NCI-H146 (cell line): ENCODE data around the gene NHP2.
A peak's percentile ranks its signal among the peaks of the same experiment; 100 is the strongest.

Source experiments
- DNase-seq: peaks from one replicate; lab custom pipeline; 2025; lab: John Stamatoyannopoulos, UW

The NHP2 gene

DNA sequence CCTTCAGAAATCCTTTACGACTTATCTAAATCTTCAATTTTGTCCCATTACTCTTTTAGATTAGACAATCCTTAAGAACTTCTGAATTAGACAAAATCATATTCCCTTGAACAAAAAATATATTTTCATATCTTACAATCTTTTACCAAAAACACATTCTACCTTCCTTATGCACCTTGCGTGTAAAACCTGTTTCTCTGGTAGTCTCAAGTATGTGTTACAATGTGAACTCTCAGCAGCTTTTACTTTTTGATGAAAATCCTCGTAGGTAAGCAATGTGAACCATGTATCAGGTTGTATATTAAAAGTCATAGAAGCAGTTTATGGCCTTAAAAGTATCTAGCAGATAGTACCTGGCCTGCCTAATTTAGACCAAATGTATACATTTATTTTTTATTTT lies 20.8 kb upstream of the NHP2 start:
- DNase-seq = no peak

DNA sequence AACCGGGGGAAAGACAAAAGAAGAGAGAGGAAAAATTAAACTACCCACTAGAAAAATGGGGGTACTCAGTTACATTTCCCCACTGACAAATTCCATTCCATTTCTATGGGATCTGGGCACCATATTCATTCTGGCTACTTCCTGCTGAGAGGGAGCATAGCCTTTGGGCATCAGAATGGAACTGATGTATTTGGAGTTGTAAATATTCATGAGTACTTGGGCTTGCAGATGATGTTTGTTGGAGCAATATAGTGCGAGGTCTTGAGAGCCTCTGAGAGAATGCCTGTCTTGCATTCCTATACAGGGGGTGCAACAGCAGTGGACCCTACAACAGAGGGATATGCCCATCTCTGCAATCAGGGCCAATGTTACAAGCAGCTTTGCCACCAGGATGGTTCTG lies 16.8 kb upstream of the NHP2 start:
- DNase-seq = no peak

DNA sequence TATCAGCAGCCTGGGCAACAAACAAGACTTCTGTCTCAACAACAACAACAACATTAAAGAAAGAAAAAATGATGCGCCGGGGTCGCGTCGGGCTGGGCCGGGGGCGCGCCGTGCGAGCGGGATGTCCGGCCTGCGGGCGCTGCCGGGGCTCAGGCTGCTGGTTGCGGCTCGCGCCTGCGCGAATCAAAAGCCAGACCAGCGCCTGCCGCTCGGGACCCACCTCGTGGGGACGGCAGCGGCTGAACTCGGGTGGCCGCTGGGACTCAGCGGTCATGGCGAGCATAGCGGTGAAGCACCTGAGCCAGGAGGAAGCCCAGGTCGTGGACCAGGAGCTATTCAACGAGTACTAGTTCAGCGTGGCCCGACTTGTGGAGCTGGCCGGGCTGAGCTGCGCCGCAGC lies 11.9 kb upstream of the NHP2 start:
- no peak for DNase-seq

DNA sequence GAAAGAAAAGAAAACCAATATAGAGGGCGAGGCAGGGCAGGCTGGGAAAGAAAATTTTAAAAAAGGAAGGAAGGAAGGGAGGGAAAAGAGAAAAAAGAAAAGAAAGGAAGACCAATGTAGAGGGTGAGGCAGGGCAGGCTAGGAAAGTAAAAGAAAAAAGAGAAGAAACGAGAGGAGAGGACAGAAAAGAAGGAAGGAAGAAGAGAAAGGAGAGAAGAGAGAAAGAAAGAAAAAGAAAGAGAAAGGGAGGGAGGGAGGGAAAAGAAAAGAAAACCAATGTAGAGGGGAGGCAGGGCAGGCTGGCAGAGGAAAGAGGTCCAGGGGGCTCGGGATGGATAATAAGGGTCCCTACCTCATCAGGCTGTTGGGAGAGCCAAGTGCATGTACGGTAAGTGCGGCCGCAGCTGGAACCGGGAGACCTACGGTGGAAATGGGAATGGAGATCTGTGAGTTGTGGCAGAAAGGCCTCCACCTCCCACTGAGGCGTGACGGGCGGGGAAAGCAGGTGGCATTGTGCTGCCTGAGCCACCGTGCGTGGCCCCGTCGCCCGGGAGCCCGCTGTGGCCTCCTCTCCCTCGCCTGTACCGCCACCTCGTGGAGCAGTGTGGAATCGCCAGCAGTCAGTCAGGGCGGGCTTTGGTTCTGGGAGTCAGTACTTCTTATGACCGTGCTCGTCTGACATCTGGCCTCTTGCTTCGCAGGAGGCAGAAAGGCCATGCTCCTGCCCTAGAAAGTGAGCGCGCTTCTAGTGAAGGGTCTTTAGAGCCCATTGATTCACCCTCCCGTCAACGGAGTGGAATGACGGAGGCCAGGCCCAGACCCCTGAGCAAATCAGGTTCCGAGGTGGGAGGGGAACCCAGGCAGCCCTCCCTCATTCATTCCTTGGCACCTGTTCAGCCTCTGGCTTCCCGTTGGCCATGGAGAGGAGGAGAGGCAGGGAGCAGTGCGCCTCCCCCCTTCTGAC lies 10.4 kb upstream of the NHP2 start:
- peak; percentile 86 for DNase-seq

DNA sequence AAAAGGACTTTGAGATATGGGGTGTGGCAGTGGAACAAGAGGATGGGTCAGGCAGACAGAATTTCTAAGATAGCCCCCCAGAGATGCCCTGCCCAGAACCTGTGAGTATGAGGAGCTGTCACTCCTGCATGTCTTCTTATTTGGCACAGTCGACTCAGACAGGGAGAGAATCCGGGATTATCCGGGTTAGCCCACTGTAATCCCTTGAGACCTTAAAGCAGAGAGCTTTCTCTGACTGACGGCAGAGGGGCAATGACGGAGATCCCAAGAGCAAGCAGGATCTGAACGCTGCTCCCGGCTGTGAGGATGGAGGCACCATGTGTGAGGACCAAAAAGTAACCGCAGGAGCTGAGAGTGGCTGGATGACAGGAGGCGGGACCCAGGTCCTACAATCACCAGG lies 8.8 kb upstream of the NHP2 start:
- no peak for DNase-seq

DNA sequence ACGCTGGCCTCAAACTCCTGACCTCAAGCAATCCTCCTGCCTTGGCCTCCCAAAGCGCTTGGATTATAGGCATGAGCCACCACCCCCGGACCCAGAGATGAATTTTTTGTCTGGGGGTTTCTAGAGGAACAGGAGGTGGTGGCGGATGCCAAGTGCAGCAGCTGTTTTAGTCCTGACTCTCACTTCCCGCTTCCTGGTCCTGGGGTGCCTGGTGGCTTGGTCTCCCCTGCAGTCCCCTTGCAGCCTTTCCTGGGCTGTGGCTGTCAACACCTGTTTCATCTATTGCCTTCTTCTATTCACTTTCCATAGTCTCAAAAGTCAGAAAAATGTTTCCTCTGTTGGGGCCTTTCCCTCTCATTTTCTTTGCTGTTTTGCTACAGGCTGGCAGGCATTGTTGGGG lies 6.5 kb upstream of the NHP2 start:
- DNase-seq = no peak

DNA sequence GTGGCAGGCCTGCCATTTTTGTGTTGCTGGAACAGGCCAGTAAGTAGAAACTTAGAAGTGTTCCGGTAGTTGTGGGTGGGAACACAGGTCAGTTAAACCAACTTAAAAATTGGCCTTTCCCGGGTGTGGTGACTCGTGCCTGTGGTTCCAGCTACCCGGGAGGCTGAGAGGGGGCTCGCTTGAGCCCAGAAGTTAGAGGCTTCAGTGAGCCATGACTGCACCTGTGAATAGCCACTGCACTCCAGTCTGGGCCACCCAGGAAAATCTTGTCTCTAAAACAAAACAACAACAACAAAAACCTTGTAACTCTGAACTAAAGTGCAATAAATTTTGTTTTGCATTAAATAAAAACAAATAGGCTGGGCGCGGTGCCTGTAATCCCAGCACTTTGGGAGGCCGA lies 1.4 kb upstream of the NHP2 start:
- no peak for DNase-seq

DNA sequence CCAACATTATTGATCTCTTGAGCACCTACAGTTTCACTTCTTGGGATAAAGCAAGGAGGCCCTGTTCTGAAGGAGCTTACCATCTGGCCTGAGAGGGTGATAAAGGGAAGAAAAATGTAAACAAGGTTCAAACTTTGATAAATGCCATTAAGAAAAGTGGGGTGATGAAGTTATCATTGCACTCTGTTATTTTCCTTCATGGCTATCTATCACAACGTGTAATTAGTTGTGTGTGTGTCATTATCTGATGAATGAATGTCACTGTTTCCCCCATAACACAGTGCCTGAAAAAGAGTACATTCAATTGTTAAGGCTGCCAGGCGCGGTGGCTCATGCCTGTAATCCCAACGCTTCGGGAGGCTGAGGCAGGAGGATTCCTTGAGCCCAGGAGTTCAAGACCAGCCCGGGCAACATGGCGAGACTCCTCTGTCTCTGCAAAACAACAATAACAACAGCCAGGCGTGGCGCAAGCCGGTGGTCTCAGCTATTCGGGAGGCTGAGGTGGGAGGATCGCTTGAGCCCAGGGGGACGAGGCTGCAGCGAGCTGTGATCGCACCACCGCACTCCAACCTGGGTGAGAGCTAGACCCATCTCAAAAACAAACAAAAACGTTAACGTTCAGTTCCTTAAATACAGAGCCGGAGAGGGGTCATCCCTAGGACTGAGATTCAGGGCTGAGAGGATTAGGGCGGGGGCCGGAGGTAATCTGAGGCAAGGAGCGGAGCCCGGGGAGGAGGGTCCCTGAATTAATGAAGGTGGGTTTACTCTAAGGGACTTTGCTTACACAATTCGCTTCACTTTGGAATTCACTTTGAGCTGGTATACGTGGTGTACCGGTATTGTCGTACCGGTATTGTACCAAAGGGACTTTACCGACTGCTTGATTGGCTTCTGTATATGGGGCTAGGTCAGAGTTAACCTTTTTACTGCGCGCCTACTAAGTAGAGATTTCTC lies 917 bp downstream of the NHP2 start:
- DNase-seq = no peak

DNA sequence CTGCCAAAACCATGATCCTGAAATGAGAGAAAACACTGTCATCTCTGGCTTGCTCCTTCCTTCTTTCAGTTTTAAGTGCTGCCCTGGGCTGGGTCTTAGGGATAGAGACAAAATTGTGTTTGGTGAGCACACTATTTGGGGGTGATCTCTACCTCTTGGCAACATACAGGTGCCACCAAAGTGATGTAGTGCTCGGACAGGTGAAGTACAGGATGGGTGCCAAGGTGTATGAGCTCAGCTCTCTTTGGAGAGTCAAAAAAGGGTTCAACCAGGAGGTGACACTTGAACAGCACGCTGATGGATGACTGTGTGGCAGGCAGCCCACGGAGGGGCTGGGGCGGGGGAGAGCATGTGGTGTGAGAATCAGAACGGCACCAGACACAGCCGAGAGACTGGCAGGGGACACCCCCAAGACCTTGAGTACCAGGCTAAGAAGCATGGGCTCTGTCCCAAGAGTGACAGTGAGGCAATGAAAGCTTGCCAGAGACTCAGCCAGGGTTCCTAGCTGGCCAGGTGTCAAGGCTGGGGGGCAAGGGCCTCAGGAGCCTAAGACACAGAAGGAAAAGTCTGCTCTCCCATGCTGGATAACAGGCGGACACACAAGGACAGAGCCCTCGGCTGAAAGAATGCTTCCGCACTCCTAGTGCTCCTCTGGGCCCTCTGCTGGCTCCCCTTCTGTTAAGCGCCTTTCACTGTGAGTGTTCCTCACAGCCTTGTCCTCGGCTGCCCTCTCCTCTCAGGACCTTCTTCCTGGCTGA lies 2.5 kb downstream of the NHP2 start:
- no peak for DNase-seq

DNA sequence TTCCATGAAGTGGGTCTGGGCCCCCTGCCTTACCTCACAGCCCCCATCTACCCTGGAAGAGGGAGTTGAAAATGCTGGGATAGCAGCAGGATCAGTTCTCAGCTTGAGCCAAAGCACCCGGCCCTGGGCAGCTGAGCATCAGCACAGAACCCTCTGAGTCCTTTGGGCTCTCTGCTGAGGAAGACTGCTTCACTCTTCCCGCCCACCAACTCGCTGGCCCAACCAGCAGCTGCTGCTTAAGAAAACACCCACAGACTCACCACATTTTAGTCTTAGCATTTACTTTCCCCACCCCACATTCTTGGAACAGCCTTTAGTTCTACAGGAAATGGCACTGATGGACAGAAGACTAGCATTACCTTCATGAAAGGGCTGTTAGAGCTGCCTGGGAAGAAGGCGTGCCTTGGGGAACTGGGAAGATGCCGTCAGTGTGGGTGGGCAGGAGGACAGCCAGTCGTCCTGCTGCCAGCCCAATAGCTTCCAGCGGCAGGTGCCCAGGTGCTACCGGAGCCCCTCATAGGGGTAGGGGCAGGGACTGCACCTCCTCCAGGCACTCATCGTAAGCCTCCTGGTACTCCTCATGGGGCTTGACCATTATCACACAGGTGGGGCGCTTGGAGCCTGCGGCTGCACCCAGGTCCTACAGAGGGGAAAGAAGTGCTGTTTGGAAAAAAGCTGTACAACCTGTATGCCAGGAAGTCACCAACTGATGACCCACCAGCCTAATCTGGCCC lies 4.3 kb downstream of the NHP2 start:
- DNase-seq = no peak

DNA sequence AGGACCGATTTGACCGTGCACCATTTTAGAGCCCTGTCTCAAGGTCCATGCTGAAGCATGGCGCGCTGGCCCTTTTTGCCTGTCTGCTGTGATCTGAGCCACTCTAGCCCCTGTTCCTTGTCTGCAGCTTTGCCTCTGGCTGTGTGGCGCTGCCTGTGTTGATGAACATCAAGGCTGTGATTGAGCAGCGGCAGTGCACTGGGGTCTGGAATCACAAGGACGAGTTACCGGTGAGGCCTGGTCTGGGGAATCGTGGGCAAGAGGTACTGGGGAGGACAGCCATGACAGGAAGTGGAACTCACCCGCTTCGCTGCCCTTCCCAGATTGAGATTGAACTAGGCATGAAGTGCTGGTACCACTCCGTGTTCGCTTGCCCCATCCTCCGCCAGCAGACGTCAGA lies 6.3 kb downstream of the NHP2 start:
- no peak for DNase-seq

DNA sequence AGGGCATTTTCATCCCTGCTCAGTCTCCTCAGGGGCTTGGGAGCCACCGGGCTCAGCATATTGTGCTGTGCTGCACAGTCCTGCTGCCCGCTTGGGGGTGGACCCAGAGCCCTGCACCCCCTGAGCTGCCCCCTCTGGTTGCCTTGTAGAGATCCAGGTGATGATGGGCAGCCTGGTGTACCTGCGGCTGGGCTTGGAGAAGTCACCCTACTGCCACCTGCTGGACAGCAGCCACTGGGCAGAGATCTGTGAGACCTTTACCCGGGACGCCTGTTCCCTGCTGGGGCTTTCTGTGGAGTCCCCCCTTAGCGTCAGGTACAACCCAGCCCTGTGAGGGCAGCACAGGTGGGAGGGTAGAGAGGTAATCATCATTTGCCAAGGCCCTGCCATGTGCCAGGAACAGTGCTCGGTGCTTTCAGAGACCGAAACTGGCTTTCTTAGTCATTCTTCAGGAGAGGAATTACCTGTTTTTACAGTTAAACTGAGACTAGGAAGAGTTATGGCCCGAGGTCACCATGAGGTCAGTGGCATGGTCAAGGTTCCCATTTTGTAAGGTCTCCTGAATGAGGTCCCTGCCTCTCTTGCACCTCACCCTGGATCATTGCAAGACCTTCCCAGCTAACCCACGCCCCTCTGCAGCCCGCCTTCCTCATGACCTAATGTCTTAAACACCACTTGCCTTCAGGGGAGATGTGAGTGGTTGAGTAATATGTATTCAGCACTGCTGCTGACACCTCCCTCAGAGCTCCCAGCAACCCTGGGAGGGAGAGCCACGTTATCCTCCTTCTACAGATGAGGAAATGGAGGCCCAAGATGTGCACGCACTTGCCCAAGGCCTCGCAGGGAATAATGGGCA lies 7.5 kb downstream of the NHP2 start:
- DNase-seq = peak; percentile 66

DNA sequence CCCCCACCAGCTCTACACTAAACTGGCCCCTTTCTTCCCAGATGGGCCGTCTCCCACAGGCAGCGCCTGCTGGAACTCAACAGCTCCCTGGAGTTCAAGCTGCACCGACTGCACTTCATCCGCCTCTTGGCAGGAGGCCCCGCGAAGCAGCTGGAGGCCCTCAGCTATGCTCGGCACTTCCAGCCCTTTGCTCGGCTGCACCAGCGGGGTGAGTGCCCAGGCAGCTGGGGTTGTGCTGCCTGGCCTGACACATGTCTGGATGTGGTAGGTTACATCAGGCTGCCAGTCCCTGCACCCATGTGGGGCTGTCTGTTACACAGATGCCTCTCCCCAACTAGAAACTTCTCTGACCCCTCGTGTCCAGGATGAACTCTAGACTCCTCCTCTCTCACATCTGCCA lies 9.8 kb downstream of the NHP2 start:
- DNase-seq = no peak

DNA sequence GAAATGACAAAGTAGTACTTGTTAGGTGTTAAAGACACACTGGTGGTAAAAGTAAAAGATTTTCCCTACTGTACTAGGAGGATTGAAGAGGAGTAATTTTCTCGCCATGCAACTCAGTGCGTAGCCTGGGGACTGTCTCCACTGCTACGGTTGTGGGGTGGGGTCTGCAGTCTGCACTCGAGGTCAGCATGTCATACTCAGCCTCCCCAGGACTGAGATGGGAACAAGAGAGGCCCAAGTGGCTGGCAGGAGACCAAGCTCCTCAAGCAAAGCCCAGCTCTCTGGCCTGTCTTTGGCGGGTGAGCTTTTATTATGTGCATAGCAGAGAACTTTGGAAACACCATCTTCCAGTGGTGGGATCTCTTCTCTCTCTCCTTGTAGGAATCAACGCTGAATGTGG lies 10.4 kb downstream of the NHP2 start:
- DNase-seq = no peak

DNA sequence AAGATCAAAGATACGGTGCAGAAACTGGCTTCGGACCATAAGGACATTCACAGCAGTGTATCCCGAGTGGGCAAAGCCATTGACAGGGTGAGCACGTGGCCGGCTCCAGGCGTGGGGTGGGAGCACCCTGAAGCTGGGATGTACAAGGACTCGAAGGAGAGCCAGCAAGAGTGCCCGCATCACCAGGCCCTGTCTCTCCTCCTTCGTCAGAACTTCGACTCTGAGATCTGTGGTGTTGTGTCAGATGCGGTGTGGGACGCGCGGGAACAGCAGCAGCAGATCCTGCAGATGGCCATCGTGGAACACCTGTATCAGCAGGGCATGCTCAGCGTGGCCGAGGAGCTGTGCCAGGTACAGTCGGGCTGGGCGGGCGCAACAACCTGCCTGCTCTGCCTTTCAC lies 11.0 kb downstream of the NHP2 start:
- DNase-seq = no peak

DNA sequence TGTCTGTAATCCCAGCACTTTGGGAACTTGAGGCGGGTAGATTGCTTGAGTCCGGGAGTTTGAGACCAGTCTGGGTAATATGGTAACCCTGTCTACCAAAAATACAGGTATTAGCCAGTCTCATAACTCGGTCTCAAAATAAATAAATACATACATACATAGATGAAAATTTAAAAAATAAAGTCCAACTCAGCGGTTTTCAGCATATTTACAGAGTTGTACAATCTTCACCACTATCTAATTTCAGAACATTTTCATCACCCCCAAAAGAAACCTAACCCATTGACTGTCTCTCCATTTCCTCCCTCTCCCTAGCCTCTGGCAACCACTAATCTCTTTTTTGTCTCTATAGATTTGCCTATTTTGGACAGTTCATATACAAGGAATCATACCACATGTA lies 12.1 kb downstream of the NHP2 start:
- no peak for DNase-seq

DNA sequence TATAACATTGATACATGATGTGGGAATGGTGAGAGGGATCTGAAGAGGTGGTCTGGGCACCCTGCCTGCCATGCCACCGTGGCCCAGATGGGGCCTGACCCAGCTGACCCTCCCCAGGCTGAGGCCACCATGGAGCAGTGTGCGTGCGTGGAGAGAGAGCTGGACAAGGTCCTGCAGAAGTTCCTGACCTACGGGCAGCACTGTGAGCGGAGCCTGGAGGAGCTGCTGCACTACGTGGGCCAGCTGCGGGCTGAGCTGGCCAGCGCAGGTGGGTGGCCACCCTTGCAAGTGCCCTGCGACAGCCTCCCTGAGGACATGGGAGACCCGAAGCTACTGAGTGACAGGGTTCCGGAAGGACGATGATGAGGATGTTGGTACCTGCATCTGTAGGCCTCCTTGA lies 15.7 kb downstream of the NHP2 start:
- DNase-seq = no peak

DNA sequence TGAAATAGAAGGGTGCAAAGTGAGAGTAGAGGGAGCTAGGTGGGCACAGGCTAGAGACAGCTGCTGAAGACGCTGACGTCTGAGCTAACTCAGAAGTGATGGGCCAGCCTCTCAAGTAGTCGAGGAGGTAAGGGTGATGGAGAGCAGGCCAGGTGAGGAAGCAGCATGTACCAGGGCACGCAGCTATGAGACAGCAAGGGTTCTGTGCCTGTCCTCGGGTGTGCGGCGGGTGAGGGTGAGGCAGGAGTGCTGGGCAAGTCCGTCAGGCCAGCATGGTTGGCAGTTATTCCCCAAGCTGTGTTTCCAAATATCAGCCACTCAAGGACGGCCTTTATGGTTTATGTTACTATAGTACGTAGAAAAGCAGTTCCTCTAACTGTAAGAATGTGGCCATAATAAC lies 16.7 kb downstream of the NHP2 start:
- no peak for DNase-seq

DNA sequence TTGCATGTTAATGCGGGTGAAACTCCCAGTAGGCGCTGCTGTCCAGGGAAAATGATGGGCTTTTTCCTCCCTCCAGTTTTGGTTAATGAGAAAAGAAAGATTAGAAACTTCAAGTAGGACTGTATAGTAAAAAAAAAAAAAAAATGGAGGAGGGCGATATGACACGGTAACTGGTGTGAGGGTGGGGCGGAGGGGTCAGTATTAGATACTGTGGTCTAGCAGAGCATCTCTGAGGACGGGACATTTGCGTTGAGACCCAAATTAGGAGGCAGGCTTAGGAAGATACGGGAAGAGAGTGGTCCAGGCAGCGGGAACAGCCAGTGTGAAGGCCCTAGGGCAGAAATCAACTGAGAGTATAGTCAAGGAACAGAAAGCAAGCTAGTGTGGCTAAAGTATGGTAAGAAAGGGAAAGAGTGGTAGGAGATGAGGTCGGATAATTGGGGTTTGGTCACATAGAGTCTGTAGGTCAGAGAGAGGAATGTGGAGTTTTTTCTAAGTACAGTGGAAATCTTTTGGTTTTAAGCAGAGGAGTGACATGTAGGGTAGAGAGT lies 22.2 kb downstream of the NHP2 start:
- peak; percentile 30 for DNase-seq
